ENCODE results near the gene FYB1. TPM values are rescaled to one million over a fixed set of nuclear protein-coding genes. Genes with fewer than 3 reads are reported as not detected.

Gene FYB1
- total and polyA plus RNA-seq, 2 donors (not counting 1 experiment from before 2014, with no cell fraction given), result 1.3 to 1.4 TPM

DNA sequence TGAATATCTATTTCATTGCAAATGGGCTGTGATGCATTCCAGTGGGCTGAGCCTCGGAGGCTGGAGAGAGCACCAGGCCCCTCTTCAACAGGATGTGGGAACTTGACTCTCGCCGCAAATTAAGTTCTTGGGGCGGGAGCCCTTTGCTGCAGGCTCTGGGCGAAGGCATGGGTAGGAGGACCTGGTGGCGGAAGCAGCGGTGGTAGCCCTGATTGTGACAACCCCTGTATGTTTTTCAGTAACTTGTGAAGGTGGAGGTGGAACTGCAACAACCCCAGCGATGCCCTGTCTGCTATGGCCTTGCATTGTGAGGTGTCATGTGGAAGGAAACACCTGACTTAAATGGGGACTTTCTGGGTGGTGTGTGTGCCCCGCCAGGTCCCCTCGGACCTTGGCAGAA, 9.4 kb downstream of the FYB1 start:
- H3K79me2 ChIP-seq (ENCODE audit: control insufficient read depth, insufficient read depth, low read length), result no peaks in the 10 kb centered on the region
- no peak overlapping the region for H3K27ac Mint-ChIP-seq
- H3K9me3 ChIP-seq (ENCODE audit: control extremely low read depth in 1 of 3, control insufficient read depth in 2 of 3, insufficient read depth in 1 of 3, low read length in 2 of 3), result no peaks in the 10 kb centered on the region
- TF ChIP-seq, protein P1, sequence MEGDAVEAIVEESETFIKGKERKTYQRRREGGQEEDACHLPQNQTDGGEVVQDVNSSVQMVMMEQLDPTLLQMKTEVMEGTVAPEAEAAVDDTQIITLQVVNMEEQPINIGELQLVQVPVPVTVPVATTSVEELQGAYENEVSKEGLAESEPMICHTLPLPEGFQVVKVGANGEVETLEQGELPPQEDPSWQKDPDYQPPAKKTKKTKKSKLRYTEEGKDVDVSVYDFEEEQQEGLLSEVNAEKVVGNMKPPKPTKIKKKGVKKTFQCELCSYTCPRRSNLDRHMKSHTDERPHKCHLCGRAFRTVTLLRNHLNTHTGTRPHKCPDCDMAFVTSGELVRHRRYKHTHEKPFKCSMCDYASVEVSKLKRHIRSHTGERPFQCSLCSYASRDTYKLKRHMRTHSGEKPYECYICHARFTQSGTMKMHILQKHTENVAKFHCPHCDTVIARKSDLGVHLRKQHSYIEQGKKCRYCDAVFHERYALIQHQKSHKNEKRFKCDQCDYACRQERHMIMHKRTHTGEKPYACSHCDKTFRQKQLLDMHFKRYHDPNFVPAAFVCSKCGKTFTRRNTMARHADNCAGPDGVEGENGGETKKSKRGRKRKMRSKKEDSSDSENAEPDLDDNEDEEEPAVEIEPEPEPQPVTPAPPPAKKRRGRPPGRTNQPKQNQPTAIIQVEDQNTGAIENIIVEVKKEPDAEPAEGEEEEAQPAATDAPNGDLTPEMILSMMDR (IDR thresholded peaks at IDR 0.05), result no peak
- no peak for TF ChIP-seq EZH2 (IDR thresholded peaks at IDR 0.05; ENCODE audit: borderline replicate concordance, insufficient read depth, low read depth, low read length, poor library complexity, severe bottlenecking)
- peaks cover 15% of the 10 kb centered on the region for H3K4me1 Mint-ChIP-seq
- ChIA-PET POLR2A (no interaction called here), CTCF (interaction anchor here (0.7 kb wide), 1 partner anchor 9 kb away, joined by 4 read pairs; the partner anchor contains the start of gene FYB1)
- H3K4me3 Mint-ChIP-seq, result peak overlapping the region; percentile 18
- H2AFZ ChIP-seq (ENCODE audit: insufficient read depth, low read depth, low read length, poor library complexity, severe bottlenecking), result peak overlapping the region; percentile 68
- peaks cover 16 to 18% of the 10 kb centered on the region in 2 donors for H3K4me1 ChIP-seq (ENCODE audit: control insufficient read depth in 2 of 2, insufficient read depth in 2 of 2, low read length in 2 of 2)
- DNase-seq (peak; percentile 32), ATAC-seq (ENCODE audit: low read depth) (peak; percentile 31)
- H3K4me2 ChIP-seq (replicated peaks; ENCODE audit: low read depth, low read length, poor library complexity, severe bottlenecking), result peak overlapping the region; percentile 47
- H3K9ac ChIP-seq (ENCODE audit: low read length), result peak overlapping the region; percentile 13
- WGBS (ENCODE audit: insufficient coverage), result 10% methylated on average over 10 of the region's 10 CpGs
- H3K9me3 Mint-ChIP-seq (ENCODE audit: insufficient read depth), result no peaks in the 10 kb centered on the region
- no peak overlapping the region for H3K27ac ChIP-seq (ENCODE audit: low read length in 2 of 2)
- H3K27me3 ChIP-seq (replicated peaks in 1 of 4; ENCODE audit: control extremely low read depth in 1 of 4, control insufficient read depth in 3 of 4, insufficient read depth in 4 of 4, low read length in 3 of 4), result no peaks in the 10 kb centered on the region
- H3K27me3 Mint-ChIP-seq, result peaks cover 26% of the 10 kb centered on the region
- H3K36me3 ChIP-seq (replicated peaks in 1 of 2; ENCODE audit: control extremely low read depth in 1 of 2, control insufficient read depth in 1 of 2, extremely low read depth in 1 of 2, insufficient read depth in 2 of 2, low read length in 1 of 2), result no peaks in the 10 kb centered on the region
- H4K20me1 ChIP-seq (ENCODE audit: control insufficient read depth, insufficient read depth, low read length, poor library complexity, severe bottlenecking), result no peaks in the 10 kb centered on the region
- intact Hi-C loops (cut with micrococcal nuclease), result no loop called here
- H3K4me3 ChIP-seq (ENCODE audit: control extremely low read depth in 1 of 5, extremely low read depth in 1 of 5, insufficient read depth in 1 of 5, low read depth in 2 of 5, low read length in 4 of 5), result no peak overlapping the region

DNA sequence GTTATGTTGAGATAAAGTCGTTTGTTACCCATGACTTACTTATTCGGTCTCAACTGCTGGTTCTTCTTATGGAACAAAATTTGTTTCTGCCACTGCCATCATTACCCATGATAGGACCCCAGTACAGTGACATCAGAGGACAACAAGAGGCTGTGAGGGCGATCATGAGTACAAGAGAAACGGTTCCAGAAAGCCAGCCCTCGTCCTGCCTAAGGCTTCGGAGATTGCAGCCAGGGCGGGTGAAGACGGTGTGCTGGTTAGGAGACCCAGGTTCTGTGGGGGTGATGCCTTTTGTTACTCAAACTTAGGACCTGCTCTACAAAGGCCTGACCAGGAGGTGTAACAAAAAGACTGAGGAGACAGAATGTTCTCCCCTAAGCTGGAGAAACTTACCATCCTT, 10.9 kb downstream of the FYB1 start:
- POLR2A ChIA-PET, result no interaction called here
- intact Hi-C loops (cut with micrococcal nuclease), result no loop called here
- ATAC-seq (ENCODE audit: low read depth), result no peak
- TF ChIP-seq, protein P1 (IDR thresholded peaks at IDR 0.05), result no peak
- TF ChIP-seq EZH2 (IDR thresholded peaks at IDR 0.05; ENCODE audit: borderline replicate concordance, insufficient read depth, low read depth, low read length, poor library complexity, severe bottlenecking), result no peak
- no peak overlapping the region for H3K9ac ChIP-seq (ENCODE audit: low read length)
- Mint-ChIP-seq H3K4me1 (peaks cover 20% of the 10 kb centered on the region), H3K9me3 (ENCODE audit: insufficient read depth) (no peaks in the 10 kb centered on the region), H3K4me3 (no peak overlapping the region), H3K27me3 (peaks cover 23% of the 10 kb centered on the region), H3K27ac (no peak overlapping the region)
- no peaks in the 10 kb centered on the region for H3K79me2 ChIP-seq (ENCODE audit: control insufficient read depth, insufficient read depth, low read length)
- 100% methylated on average over 5 of the region's 8 CpGs for WGBS (ENCODE audit: insufficient coverage)
- no peak for DNase-seq
- no peaks in the 10 kb centered on the region for H3K9me3 ChIP-seq (ENCODE audit: control extremely low read depth in 1 of 3, control insufficient read depth in 2 of 3, insufficient read depth in 1 of 3, low read length in 2 of 3)
- no peak overlapping the region for H3K27ac ChIP-seq (ENCODE audit: low read length in 2 of 2)
- H3K4me3 ChIP-seq (ENCODE audit: control extremely low read depth in 1 of 5, extremely low read depth in 1 of 5, insufficient read depth in 1 of 5, low read depth in 2 of 5, low read length in 4 of 5), result no peak overlapping the region
- no peaks in the 10 kb centered on the region for H4K20me1 ChIP-seq (ENCODE audit: control insufficient read depth, insufficient read depth, low read length, poor library complexity, severe bottlenecking)
- no peaks in the 10 kb centered on the region for H3K27me3 ChIP-seq (replicated peaks in 1 of 4; ENCODE audit: control extremely low read depth in 1 of 4, control insufficient read depth in 3 of 4, insufficient read depth in 4 of 4, low read length in 3 of 4)
- CTCF ChIA-PET, result no interaction called here
- no peak overlapping the region for H3K4me2 ChIP-seq (replicated peaks; ENCODE audit: low read depth, low read length, poor library complexity, severe bottlenecking)
- peaks cover 21 to 24% of the 10 kb centered on the region in 2 donors for H3K4me1 ChIP-seq (ENCODE audit: control insufficient read depth in 2 of 2, insufficient read depth in 2 of 2, low read length in 2 of 2)
- no peaks in the 10 kb centered on the region for H3K36me3 ChIP-seq (replicated peaks in 1 of 2; ENCODE audit: control extremely low read depth in 1 of 2, control insufficient read depth in 1 of 2, extremely low read depth in 1 of 2, insufficient read depth in 2 of 2, low read length in 1 of 2)
- no peak overlapping the region for H2AFZ ChIP-seq (ENCODE audit: insufficient read depth, low read depth, low read length, poor library complexity, severe bottlenecking)

Measured in B cell (primary cell).